Esophagus muscularis mucosa (tissue), 4 donors: ENCODE results near the gene FAM241A. TPM values are rescaled to one million over a fixed set of nuclear protein-coding genes. Genes with fewer than 3 reads are reported as not detected.
A peak's percentile ranks its signal among the peaks of the same experiment; 100 is the strongest.

Experiments used
- DNase-seq: peaks from one replicate; pipeline ENCODE4 v3.0.0-alpha.2; 2017; ENCODE audit errors: extremely low spot score
- H3K27ac ChIP-seq, 4 donors: fragments of 200-600 bp; sonication (generic); replicated peaks in 1 of 4; 1 replicate in 3 of 4; 2 replicates in 1 of 4; pipeline ENCODE4 v1.5.1; 2016 to 2019; ENCODE audit warnings: mild to moderate bottlenecking in 1 of 4
- H3K27me3 ChIP-seq, 4 donors: fragments of 200-600 bp; sonication (generic); one replicate each; pipeline versions ENCODE4 v1.5.1 to v1.6.0; 2016 to 2019
- H3K36me3 ChIP-seq, 4 donors: fragments of 200-600 bp; sonication (generic); one replicate each; pipeline ENCODE4 v1.5.1; 2016 to 2019
- H3K4me1 ChIP-seq, 4 donors: fragments of 200-600 bp; sonication (generic); one replicate each; pipeline ENCODE4 v1.5.1; 2016 to 2019
- H3K4me3 ChIP-seq, 4 donors: fragments of 200-600 bp; sonication (generic); 1 replicate in 2 of 4; 2 replicates in 2 of 4; pipeline ENCODE4 v1.5.1; 2016 to 2019; ENCODE audit warnings: mild to moderate bottlenecking in 4 of 4, moderate library complexity in 1 of 4
- H3K9me3 ChIP-seq, 4 donors: fragments of 200-600 bp; sonication (generic); 1 replicate in 3 of 4; 2 replicates in 1 of 4; pipeline ENCODE4 v1.5.1; 2016 to 2019
- EP300 ChIP-seq: sonication (generic); formaldehyde crosslinking; IDR thresholded peaks from one replicate; pipeline ENCODE4 v1.6.1; 2017; ENCODE audit warnings: antibody characterized with exemption
- POLR2A ChIP-seq: fragments of 450-650 bp; IDR thresholded peaks from one replicate; pipeline ENCODE4 v1.6.1; 2017; ENCODE audit warnings: antibody characterized with exemption, moderate library complexity, mild to moderate bottlenecking, low read depth
- POLR2AphosphoS5 ChIP-seq, 2 donors: sonication (generic); formaldehyde crosslinking; IDR thresholded peaks; one replicate each; pipeline ENCODE4 v1.6.1; 2017; ENCODE audit warnings: antibody characterized with exemption in 2 of 2
- WGBS: methylation state at CpG from one replicate; pipeline ENCODE4 v1.1.5; 2018; 5-methylcytosine and 5-hydroxymethylcytosine counted together
- intact Hi-C: fragments of 100-400 bp; cut with DNase I; formaldehyde crosslinking; loops from one replicate; pipeline ENCODE4 v1.15.1; 2023
- total RNA-seq, 4 donors: library from RNA; depleted of rRNA; stranded (reverse); fragments of >200 nt; gene quantifications; one replicate each; pipeline versions ENCODE4 v1.1.0 to v1.2.1, GENCODE V29; 2016
- TF ChIP-seq, protein P1 (sequence below), 3 experiments: fragments of 200-600 bp in 2 of 3; fragments of 450-650 bp in 1 of 3; sonication (generic) in 2 of 3; IDR thresholded peaks; one replicate each; pipeline ENCODE4 v1.5.1; 2017 to 2019; ENCODE audit warnings: antibody characterized with exemption in 3 of 3, mild to moderate bottlenecking in 2 of 3, moderate library complexity in 1 of 3

The FAM241A gene
- total RNA-seq, 4 donors from 2014 or later: 5.0 to 7.5 (median 5.2) TPM

DNA sequence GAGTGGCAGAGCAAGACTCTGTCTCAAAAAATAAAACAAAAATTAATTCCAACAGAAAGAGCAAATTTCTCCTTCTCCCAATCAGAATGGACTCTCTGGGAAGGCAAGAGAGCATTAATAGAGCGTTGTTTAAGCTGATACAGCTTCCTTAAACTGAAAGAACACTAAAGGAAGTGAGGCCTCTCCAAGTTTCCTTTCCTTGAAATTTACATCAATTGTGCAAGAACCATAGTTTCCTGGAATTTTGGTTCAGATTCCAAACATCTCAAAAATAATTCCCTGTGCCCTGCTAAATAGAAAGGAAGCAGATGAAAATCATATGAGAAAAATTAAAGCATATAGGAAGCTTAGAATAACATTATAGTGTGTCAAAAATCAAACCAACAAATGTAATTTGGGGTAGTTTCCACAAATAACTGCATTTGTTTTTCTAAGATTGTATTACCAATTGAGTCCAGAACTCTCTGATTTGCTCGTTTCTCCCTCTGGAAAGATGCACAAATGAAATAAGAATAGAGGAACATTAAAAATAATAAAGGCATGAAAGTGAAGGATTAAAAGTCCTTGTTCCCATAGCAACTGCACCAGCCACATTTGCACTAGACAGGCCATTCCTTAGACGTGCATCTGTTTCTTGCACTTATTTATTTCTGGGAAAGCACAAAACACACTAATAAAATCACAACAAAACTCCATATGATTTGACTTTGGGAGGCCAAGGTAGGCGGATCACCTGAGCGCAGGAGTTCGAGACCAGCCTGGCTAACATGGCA, 3.7 kb upstream of the FAM241A start:
- no peaks in the 10 kb centered on the region for H3K9me3 ChIP-seq
- peak overlapping the region in 3 of 4 donors; percentile 1 to 35 (median 13) for H3K27ac ChIP-seq
- TF ChIP-seq POLR2A (no peak), EP300 (no peak), POLR2AphosphoS5 (IDR thresholded peaks at IDR 0.05) (no peak)
- TF ChIP-seq, protein P1, sequence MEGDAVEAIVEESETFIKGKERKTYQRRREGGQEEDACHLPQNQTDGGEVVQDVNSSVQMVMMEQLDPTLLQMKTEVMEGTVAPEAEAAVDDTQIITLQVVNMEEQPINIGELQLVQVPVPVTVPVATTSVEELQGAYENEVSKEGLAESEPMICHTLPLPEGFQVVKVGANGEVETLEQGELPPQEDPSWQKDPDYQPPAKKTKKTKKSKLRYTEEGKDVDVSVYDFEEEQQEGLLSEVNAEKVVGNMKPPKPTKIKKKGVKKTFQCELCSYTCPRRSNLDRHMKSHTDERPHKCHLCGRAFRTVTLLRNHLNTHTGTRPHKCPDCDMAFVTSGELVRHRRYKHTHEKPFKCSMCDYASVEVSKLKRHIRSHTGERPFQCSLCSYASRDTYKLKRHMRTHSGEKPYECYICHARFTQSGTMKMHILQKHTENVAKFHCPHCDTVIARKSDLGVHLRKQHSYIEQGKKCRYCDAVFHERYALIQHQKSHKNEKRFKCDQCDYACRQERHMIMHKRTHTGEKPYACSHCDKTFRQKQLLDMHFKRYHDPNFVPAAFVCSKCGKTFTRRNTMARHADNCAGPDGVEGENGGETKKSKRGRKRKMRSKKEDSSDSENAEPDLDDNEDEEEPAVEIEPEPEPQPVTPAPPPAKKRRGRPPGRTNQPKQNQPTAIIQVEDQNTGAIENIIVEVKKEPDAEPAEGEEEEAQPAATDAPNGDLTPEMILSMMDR (IDR thresholded peaks at IDR 0.05): no peak
- 74% methylated on average over 6 of the region's 6 CpGs for WGBS
- H3K36me3 ChIP-seq: no peaks in the 10 kb centered on the region
- intact Hi-C loops: no loop called here
- DNase-seq: no peak
- no peak overlapping the region for H3K4me3 ChIP-seq
- H3K4me1 ChIP-seq: peaks cover 3 to 21% (median 7%) of the 10 kb centered on the region in 4 donors
- no peaks in the 10 kb centered on the region for H3K27me3 ChIP-seq

DNA sequence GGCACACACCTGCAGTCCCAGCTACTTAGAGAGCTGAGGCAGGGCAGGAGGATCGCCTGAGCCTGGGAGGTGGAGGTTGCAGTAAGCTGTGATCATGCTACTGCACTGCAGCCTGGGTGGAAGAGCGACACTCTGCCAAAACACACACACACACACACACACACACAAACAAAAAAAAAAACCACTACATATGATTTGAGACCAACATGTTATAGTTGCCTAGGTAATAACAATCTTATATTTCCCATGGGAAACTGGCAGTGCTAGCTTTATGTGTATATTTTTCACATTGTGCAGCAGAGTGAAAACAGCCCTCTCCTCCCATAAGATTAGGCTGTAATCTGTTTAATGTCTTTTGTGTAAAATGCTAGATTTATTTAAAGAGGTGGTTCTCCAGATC, 3.1 kb upstream of the FAM241A start:
- Histone ChIP-seq H3K9me3 (no peaks in the 10 kb centered on the region), H3K4me1 (peaks cover 9 to 21% (median 12%) of the 10 kb centered on the region in 4 donors), H3K27ac (no peak overlapping the region), H3K36me3 (no peaks in the 10 kb centered on the region), H3K27me3 (no peaks in the 10 kb centered on the region), H3K4me3 (no peak overlapping the region)
- 92% methylated on average over 2 of the region's 2 CpGs for WGBS
- TF ChIP-seq POLR2A (no peak), EP300 (no peak), POLR2AphosphoS5 (IDR thresholded peaks at IDR 0.05) (no peak)
- TF ChIP-seq, protein P1 (IDR thresholded peaks at IDR 0.05): no peak
- intact Hi-C loops: no loop called here
- no peak for DNase-seq

DNA sequence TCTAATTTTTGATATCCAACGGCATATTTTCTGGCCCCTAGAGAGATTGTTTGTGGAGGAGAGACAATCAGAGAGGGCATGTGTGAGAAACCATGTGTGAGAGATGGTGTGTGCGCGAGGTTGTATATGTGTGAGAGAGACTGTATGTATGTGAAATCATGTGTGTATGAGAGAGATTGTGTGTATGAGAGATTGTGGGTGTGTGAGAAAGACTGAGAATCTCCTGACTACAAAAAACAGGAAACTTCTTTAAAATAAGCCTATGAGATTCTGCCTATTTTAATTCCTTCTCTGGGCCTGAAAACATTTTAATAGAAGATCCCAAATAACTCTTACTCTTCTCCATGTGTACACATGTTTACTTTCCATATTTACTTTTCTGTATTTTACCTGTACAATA, 1.5 kb upstream of the FAM241A start:
- H3K27me3 ChIP-seq: no peaks in the 10 kb centered on the region
- no peaks in the 10 kb centered on the region for H3K36me3 ChIP-seq
- peaks cover 17 to 28% (median 20%) of the 10 kb centered on the region in 4 donors for H3K4me1 ChIP-seq
- intact Hi-C loops: loop anchor here (2.0 kb wide), 1 partner anchor 91 kb away; no protein-coding TSS in a partner anchor
- WGBS: 93% methylated on average over 3 of the region's 3 CpGs
- H3K27ac ChIP-seq: no peak overlapping the region
- TF ChIP-seq POLR2A (no peak), EP300 (no peak), POLR2AphosphoS5 (IDR thresholded peaks at IDR 0.05) (no peak)
- TF ChIP-seq, protein P1 (IDR thresholded peaks at IDR 0.05): no peak
- H3K9me3 ChIP-seq: no peaks in the 10 kb centered on the region
- DNase-seq: no peak
- no peak overlapping the region for H3K4me3 ChIP-seq

DNA sequence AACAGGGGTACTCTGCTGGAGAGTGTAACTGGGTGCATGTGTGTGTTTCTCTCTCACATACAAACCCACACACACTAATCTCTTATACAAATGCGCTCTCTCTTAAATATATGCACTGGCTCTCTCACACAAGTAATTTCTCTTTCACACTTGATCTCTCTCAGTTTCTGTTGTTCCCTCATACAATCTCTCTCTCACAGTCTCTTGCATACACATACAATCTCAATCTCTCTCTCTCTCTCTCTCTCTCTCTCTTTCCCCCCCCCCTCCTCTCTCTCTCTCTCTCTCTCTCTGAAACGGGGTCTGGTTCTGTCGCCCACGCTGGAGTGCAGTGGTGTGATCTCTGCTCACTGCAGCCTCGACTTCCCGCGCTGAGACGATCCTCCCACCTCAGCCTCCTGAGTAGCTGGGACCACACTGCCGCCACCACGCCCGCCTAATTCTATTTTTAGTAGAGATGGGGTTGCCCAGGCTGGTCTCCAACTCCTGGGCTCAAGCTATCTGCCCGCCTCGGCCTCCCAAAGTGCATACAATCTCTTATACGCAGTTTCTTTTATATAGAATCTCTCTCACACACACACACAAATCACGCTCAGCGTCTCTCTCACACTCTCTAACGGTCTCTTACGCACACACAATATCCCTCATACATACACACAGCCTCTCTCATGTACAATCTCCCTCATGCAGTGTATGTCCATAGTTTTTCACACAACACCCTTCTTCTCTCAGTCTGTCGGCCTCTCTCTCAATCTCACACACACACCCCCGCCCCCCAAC, 518 bp upstream of the FAM241A start:
- no peak for DNase-seq
- Histone ChIP-seq H3K27me3 (no peaks in the 10 kb centered on the region), H3K36me3 (no peaks in the 10 kb centered on the region), H3K4me3 (peak overlapping the region; percentile 72 to 92 (median 89)), H3K9me3 (no peaks in the 10 kb centered on the region), H3K27ac (peak overlapping the region; percentile 92 to 97 (median 94)), H3K4me1 (peaks cover 17 to 28% (median 20%) of the 10 kb centered on the region in 4 donors)
- WGBS: 59% methylated on average over 20 of the region's 20 CpGs
- intact Hi-C loops: loop anchor here (2.0 to 5.0 kb wide), 2 partner anchors 42 to 90 kb away; no protein-coding TSS in a partner anchor
- no peak for TF ChIP-seq EP300
